Measurements from ENCODE around the gene CYTH2.

The CYTH2 gene

GRCh38 chr19:48470856-48471255, 1.7 kb downstream of the CYTH2 start:
- POLR2A ChIA-PET: no interaction called here
- TF ChIP-seq BHLHE40 (IDR thresholded peaks at IDR 0.05; ENCODE audit: borderline replicate concordance) (no peak), ZNF384 (IDR thresholded peaks at IDR 0.05) (no peak), TARDBP (IDR thresholded peaks at IDR 0.05) (no peak), ELF4 (IDR thresholded peaks at IDR 0.05) (no peak), L3MBTL2 (conservative IDR thresholded peaks at IDR 0.05) (no peak), ARNT (IDR thresholded peaks at IDR 0.05) (no peak), HDGF (IDR thresholded peaks at IDR 0.05; ENCODE audit: borderline replicate concordance) (no peak), SUZ12 (IDR thresholded peaks at IDR 0.05) (no peak), LEF1 (IDR thresholded peaks at IDR 0.05; ENCODE audit: borderline replicate concordance) (no peak), FOXA1 (IDR thresholded peaks at IDR 0.05) (no peak), CTBP1 (IDR thresholded peaks at IDR 0.05; ENCODE audit: borderline replicate concordance) (no peak), FOXK2 (IDR thresholded peaks at IDR 0.05) (no peak), SP1 (IDR thresholded peaks at IDR 0.05) (no peak), FOXM1 (IDR thresholded peaks at IDR 0.05; ENCODE audit: borderline replicate concordance) (no peak)
- TF ChIP-seq, protein P1, sequence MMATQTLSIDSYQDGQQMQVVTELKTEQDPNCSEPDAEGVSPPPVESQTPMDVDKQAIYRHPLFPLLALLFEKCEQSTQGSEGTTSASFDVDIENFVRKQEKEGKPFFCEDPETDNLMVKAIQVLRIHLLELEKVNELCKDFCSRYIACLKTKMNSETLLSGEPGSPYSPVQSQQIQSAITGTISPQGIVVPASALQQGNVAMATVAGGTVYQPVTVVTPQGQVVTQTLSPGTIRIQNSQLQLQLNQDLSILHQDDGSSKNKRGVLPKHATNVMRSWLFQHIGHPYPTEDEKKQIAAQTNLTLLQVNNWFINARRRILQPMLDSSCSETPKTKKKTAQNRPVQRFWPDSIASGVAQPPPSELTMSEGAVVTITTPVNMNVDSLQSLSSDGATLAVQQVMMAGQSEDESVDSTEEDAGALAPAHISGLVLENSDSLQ (IDR thresholded peaks at IDR 0.05): no peak
- CTCF ChIA-PET: interaction anchor here (1.4 kb wide), 1 partner anchor 19 kb away, joined by 7 read pairs; no protein-coding TSS in a partner anchor
- no peak for DNase-seq (ENCODE audit: extremely low spot score)

GRCh38 chr19:48471836-48472235, 2.7 kb downstream of the CYTH2 start:
- ChIA-PET CTCF (no interaction called here), POLR2A (no interaction called here)
- TF ChIP-seq NFRKB (IDR thresholded peaks at IDR 0.05) (no peak), LEF1 (IDR thresholded peaks at IDR 0.05; ENCODE audit: borderline replicate concordance) (no peak), BHLHE40 (IDR thresholded peaks at IDR 0.05; ENCODE audit: borderline replicate concordance) (no peak), ZNF384 (IDR thresholded peaks at IDR 0.05) (no peak), FOXM1 (IDR thresholded peaks at IDR 0.05; ENCODE audit: borderline replicate concordance) (no peak)
- TF ChIP-seq, protein P1 (IDR thresholded peaks at IDR 0.05): no peak
- no peak for DNase-seq (ENCODE audit: extremely low spot score)

DNA sequence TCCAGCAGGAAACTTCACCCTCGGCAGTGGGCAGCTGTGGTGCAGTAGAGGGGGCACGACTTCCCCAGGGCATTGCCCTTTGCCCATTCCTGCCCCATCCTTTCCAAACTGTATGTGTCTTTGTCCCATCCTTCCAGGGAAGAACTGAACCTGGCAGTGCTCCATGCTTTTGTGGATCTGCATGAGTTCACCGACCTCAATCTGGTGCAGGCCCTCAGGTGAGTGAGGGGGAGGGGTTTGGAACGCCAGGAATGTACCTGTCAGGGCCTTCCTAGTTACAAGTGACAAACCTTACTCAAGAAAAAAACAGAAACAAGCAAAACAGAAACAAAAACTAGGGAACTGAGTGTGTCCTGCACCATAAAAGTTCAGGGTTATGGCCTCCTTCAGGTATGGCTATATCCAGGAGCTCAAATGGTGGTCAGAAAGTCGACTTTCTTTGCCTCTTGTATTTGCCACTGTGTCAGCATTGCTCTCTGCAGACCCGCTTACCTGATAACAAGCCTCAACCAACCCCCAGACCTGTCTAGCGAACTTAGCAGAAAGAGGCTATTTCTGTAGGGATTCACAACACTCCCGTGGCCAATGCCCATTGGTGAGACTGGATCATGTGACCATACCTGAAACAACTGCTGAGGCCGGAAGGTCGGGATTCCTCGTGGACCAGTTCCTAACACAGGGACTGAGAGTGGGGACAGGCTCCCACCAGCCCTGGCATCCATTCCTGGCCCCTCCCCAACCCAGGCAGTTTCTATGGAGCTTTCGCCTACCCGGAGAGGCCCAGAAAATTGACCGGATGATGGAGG, 4.2 kb downstream of the CYTH2 start:
- TF ChIP-seq HDGF (IDR thresholded peaks at IDR 0.05; ENCODE audit: borderline replicate concordance) (no peak), SP1 (IDR thresholded peaks at IDR 0.05) (no peak), L3MBTL2 (conservative IDR thresholded peaks at IDR 0.05) (no peak), NFRKB (IDR thresholded peaks at IDR 0.05) (no peak), FOXK2 (IDR thresholded peaks at IDR 0.05) (no peak)
- no peak for DNase-seq (ENCODE audit: extremely low spot score)
- POLR2A ChIA-PET: interaction anchor here (0.9 kb wide), 1 partner anchor 14 kb away, joined by 3 read pairs; no protein-coding TSS in a partner anchor
- CTCF ChIA-PET: no interaction called here

DNA sequence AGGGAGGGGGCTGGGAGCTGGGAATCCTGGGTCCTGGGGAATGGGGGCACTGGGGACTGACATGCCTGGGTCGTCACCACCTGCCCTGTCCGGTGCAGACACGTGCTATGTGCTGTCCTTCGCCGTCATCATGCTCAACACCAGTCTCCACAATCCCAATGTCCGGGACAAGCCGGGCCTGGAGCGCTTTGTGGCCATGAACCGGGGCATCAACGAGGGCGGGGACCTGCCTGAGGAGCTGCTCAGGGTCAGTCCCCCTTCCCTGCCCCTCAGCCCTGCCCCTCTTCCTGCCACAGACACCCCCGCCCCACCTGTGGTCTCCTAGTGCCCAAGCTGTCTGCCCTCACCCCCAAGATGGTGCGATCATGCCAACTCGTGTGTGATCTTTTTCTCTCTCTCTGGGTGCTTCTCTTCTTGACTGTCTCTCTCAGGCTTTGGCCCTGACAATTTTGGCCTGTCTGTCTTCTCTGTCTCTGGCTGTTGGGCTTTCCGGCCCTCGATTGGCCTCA, 5.0 kb downstream of the CYTH2 start:
- no peak for DNase-seq (ENCODE audit: extremely low spot score)
- ChIA-PET CTCF (no interaction called here), POLR2A (no interaction called here)
- no peak for TF ChIP-seq L3MBTL2 (conservative IDR thresholded peaks at IDR 0.05)

DNA sequence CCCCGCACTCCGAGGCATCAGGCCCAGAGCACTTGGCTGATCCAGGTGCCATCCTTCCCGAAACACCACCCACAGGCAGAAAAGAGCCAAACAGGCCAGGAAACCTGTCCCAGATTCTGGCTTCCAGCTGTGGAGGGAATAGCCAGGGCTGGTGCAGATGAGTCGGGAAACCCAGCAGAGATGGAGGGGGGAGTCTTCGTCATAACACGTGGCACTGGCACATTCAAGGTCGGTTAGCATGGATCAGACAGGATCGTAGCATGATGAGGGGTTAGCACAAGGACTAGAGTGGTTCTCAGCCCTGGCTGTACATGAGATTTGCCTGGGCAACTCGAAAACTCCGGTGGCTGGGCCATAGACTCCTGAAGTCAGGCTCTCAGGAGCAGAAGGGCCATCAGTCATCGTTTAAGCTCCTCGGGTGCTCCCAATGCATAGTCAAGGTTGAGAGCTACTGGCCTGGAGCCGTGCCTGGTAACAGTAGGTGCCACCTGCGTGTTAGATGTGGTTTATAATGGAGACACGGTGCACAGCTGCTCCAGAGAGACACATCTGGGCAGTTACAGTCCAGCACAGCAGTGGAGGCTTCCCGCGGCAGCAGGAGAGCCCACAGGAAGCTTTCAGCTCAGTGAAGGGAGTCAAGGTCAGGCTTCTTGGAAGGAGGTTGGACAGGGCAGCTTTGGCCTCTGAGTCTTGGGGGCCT, 6.3 kb downstream of the CYTH2 start:
- ChIA-PET POLR2A (interaction anchor here (1.3 kb wide), 1 partner anchor 29 kb away, joined by 4 read pairs; the partner anchor contains the start of gene GRWD1), CTCF (no interaction called here)
- no peak for DNase-seq (ENCODE audit: extremely low spot score)
- TF ChIP-seq LEF1 (IDR thresholded peaks at IDR 0.05; ENCODE audit: borderline replicate concordance) (no peak), BHLHE40 (IDR thresholded peaks at IDR 0.05; ENCODE audit: borderline replicate concordance) (no peak), FOXK2 (IDR thresholded peaks at IDR 0.05) (no peak), ZNF384 (IDR thresholded peaks at IDR 0.05) (no peak), ARNT (IDR thresholded peaks at IDR 0.05) (no peak), HDGF (IDR thresholded peaks at IDR 0.05; ENCODE audit: borderline replicate concordance) (no peak), L3MBTL2 (conservative IDR thresholded peaks at IDR 0.05) (no peak), ELF4 (IDR thresholded peaks at IDR 0.05) (no peak), SUZ12 (IDR thresholded peaks at IDR 0.05) (no peak), SP1 (IDR thresholded peaks at IDR 0.05) (no peak), FOXM1 (IDR thresholded peaks at IDR 0.05; ENCODE audit: borderline replicate concordance) (no peak), NFRKB (IDR thresholded peaks at IDR 0.05) (no peak)
- TF ChIP-seq, protein P1 (IDR thresholded peaks at IDR 0.05): no peak

DNA sequence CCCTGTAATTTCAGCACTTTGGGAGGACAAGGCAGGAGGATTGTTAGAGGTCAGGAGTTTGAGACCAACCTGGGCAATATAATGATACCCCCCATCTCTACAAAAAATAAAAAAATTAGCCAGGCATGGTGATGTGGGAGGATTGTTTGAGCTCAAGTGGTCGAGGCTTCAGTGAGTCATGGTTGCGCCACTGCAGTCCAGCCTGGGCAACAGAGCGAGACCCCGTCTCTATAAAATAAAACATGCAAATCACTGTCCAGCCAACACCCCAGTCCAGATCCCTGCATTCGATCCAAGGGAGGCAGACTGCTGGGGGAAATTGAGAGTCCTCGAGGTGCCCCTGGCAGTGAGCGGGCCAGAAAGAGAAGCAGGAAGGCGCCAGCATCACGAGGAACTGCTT, 7.0 kb downstream of the CYTH2 start:
- no peak for TF ChIP-seq ZNF384 (IDR thresholded peaks at IDR 0.05)
- TF ChIP-seq CTBP1 (IDR thresholded peaks at IDR 0.05; ENCODE audit: borderline replicate concordance): no peak
- no peak for TF ChIP-seq ELF4 (IDR thresholded peaks at IDR 0.05)
- TF ChIP-seq HDGF (IDR thresholded peaks at IDR 0.05; ENCODE audit: borderline replicate concordance): no peak
- no peak for TF ChIP-seq FOXA1 (IDR thresholded peaks at IDR 0.05)
- TF ChIP-seq SP1 (IDR thresholded peaks at IDR 0.05): no peak
- TF ChIP-seq ARNT (IDR thresholded peaks at IDR 0.05): no peak
- TF ChIP-seq NFRKB (IDR thresholded peaks at IDR 0.05): no peak
- no peak for TF ChIP-seq SUZ12 (IDR thresholded peaks at IDR 0.05)
- TF ChIP-seq L3MBTL2 (conservative IDR thresholded peaks at IDR 0.05): no peak
- TF ChIP-seq BHLHE40 (IDR thresholded peaks at IDR 0.05; ENCODE audit: borderline replicate concordance): no peak
- TF ChIP-seq LEF1 (IDR thresholded peaks at IDR 0.05; ENCODE audit: borderline replicate concordance): no peak
- TF ChIP-seq FOXK2 (IDR thresholded peaks at IDR 0.05): no peak
- no peak for TF ChIP-seq TARDBP (IDR thresholded peaks at IDR 0.05)
- TF ChIP-seq FOXM1 (IDR thresholded peaks at IDR 0.05; ENCODE audit: borderline replicate concordance): no peak
- TF ChIP-seq, protein P1 (IDR thresholded peaks at IDR 0.05): no peak
- no peak for DNase-seq (ENCODE audit: extremely low spot score)
- ChIA-PET POLR2A (interaction anchor here (1.3 kb wide), 1 partner anchor 30 kb away, joined by 4 read pairs; the partner anchor contains the start of gene GRWD1), CTCF (no interaction called here)

All from HEK293T (cell line).